A673 (cell line): ENCODE results near the gene SEMA4D. TPM values are rescaled to one million over a fixed set of nuclear protein-coding genes. Genes with fewer than 3 reads are reported as not detected.

Source experiments
- BruUV-seq: library from RNA; stranded (reverse); fragments of 400-500 nt; replicated peaks from 2 replicates; lab custom pipeline; 2021; lab: Mats Ljungman, UMichigan
- CTCF ChIA-PET: fragments of 300-600 bp; sonication (Branson Sonifier 250); formaldehyde crosslinking; loops from one replicate; lab custom pipeline; 2022; ENCODE audit warnings: antibody characterized with exemption; lab: Charles Lee
- POLR2A ChIA-PET: fragments of 300-600 bp; sonication (Branson Sonifier 250); formaldehyde crosslinking; loops from one replicate; lab custom pipeline; 2022; ENCODE audit warnings: antibody characterized with exemption; ENCODE audit not compliant: low non-redundant PET; lab: Charles Lee
- DNase-seq: peaks from one replicate; pipeline ENCODE4 v3.0.0-alpha.2; 2015; ENCODE audit warnings: low spot score
- H3K27ac ChIP-seq: fragments of 200-600 bp; sonication (generic); 2 replicates; pipeline ENCODE4 v1.5.1; 2016; ENCODE audit warnings: mixed run types, low read depth, mild to moderate bottlenecking, mixed read lengths, antibody characterized with exemption, low read length; ENCODE audit not compliant: poor library complexity, severe bottlenecking
- H3K27me3 ChIP-seq: fragments of 200-600 bp; sonication (generic); replicated peaks from 2 replicates; pipeline ENCODE4 v1.6.1; 2017; ENCODE audit warnings: mixed run types, low read depth, mild to moderate bottlenecking, mixed read lengths, antibody characterized with exemption, low read length; ENCODE audit not compliant: insufficient read depth, poor library complexity
- H3K36me3 ChIP-seq: fragments of 200-600 bp; sonication (generic); 2 replicates; pipeline ENCODE4 v1.6.1; 2016; ENCODE audit warnings: mixed run types, mild to moderate bottlenecking, mixed read lengths, antibody characterized with exemption, low read length; ENCODE audit not compliant: insufficient read depth, poor library complexity, severe bottlenecking
- H3K4me1 ChIP-seq: fragments of 200-600 bp; sonication (generic); 2 replicates; pipeline ENCODE4 v1.6.1; 2017; ENCODE audit warnings: mixed run types, mild to moderate bottlenecking, mixed read lengths, antibody characterized with exemption, low read length; ENCODE audit not compliant: insufficient read depth, poor library complexity, severe bottlenecking
- H3K4me3 ChIP-seq: fragments of 200-600 bp; sonication (generic); 2 replicates; pipeline ENCODE4 v1.5.1; 2016; ENCODE audit warnings: low read depth, mixed run types, mild to moderate bottlenecking, mixed read lengths, low read length; ENCODE audit not compliant: poor library complexity, severe bottlenecking
- H3K9me3 ChIP-seq: fragments of 200-600 bp; sonication (generic); 2 replicates; pipeline ENCODE4 v1.6.1; 2016; ENCODE audit warnings: mixed run types, low read depth, mild to moderate bottlenecking, mixed read lengths, antibody characterized with exemption, low read length; ENCODE audit not compliant: poor library complexity, severe bottlenecking
- CTCF ChIP-seq: fragments of 300-800, 200-600 bp; sonication (generic); conservative IDR thresholded peaks from 2 replicates; pipeline ENCODE4 v1.5.1; 2017; ENCODE audit warnings: low read depth, mild to moderate bottlenecking, antibody characterized with exemption, low read length, moderate library complexity, mixed read lengths
- EZH2 ChIP-seq: fragments of 200-600 bp; sonication (generic); IDR thresholded peaks from 2 replicates; pipeline ENCODE4 v1.6.1; 2017; ENCODE audit warnings: borderline replicate concordance, low read depth, mild to moderate bottlenecking, mixed read lengths, antibody characterized with exemption, low read length; ENCODE audit not compliant: poor library complexity, severe bottlenecking
- intact Hi-C: fragments of 100-400 bp; cut with micrococcal nuclease; formaldehyde crosslinking; loops from one replicate; pipeline ENCODE4 v1.10.0; 2022; ENCODE audit not compliant: unreplicated experiment
- total RNA-seq: library from RNA; stranded (reverse); gene quantifications from 2 replicates; pipeline ENCODE4 v1.2.3, GENCODE V29; 2021

SEMA4D gene
- total RNA-seq, 1 experiment from 2014 or later: 14.2 TPM

GRCh38 chr9:89519366-89519805, 21.5 kb upstream of the SEMA4D start:
- H3K4me3 ChIP-seq: no peak overlapping the region
- no peaks in the 10 kb centered on the region for H3K4me1 ChIP-seq
- DNase-seq: no peak
- H3K9me3 ChIP-seq: no peaks in the 10 kb centered on the region
- ChIA-PET POLR2A (no interaction called here), CTCF (no interaction called here)
- no TSS peak for BruUV-seq
- no peak for TF ChIP-seq CTCF
- no peak for TF ChIP-seq EZH2
- H3K27me3 ChIP-seq: no peaks in the 10 kb centered on the region
- H3K36me3 ChIP-seq: no peaks in the 10 kb centered on the region
- no peak overlapping the region for H3K27ac ChIP-seq
- intact Hi-C loops: no loop called here

- Histone ChIP-seq H3K4me1 (no peaks in the 10 kb centered on the region), H3K27ac (no peak overlapping the region), H3K27me3 (peaks cover 2% of the 10 kb centered on the region), H3K9me3 (no peaks in the 10 kb centered on the region), H3K4me3 (no peak overlapping the region), H3K36me3 (no peaks in the 10 kb centered on the region)
- POLR2A ChIA-PET: no interaction called here
- no TSS peak for BruUV-seq
- intact Hi-C loops: no loop called here
- DNase-seq: no peak
- TF ChIP-seq CTCF (no peak), EZH2 (no peak)
- CTCF ChIA-PET: no interaction called here
These were observed 20.8 kb upstream of the SEMA4D start for GRCh38 chr9:89518466-89519365.

GRCh38 chr9:89515416-89515815, 17.5 kb upstream of the SEMA4D start:
- Histone ChIP-seq H3K27ac (no peak overlapping the region), H3K4me3 (no peak overlapping the region), H3K4me1 (no peaks in the 10 kb centered on the region), H3K36me3 (no peaks in the 10 kb centered on the region), H3K9me3 (no peaks in the 10 kb centered on the region), H3K27me3 (peaks cover 24% of the 10 kb centered on the region)
- ChIA-PET POLR2A (no interaction called here), CTCF (no interaction called here)
- BruUV-seq: no TSS peak
- TF ChIP-seq CTCF: no peak
- no peak for DNase-seq
- intact Hi-C loops: no loop called here
